K562 (cell line): ENCODE data around the gene BSN. TPM values are rescaled to one million over a fixed set of nuclear protein-coding genes. Genes with fewer than 3 reads are reported as not detected.
A peak's percentile ranks its signal among the peaks of the same experiment; 100 is the strongest.

ENCODE experiments used
- BCL6 ChIP-seq: fragments of 250-450 bp; sonication (Bioruptor Pico); IDR thresholded peaks from 2 replicates; pipeline ENCODE4 v1.4.0; 2020
- CBFA2T2 ChIP-seq: fragments of 450-650 bp; conservative IDR thresholded peaks from 2 replicates; pipeline ENCODE4 v1.6.1; 2017; ENCODE audit warnings: mild to moderate bottlenecking
- ELF1 ChIP-seq: fragments of 200-800 bp; sonication (Bioruptor generic); IDR thresholded peaks from 2 replicates; pipeline ENCODE4 v1.6.1; 2016; ENCODE audit warnings: missing genetic modification characterization, missing compliant biosample characterization
- JUN ChIP-seq, 2 experiments: sonication (generic) in 1 of 2; formaldehyde crosslinking in 1 of 2; IDR thresholded peaks; 2 replicates each; pipeline versions ENCODE4 v1.6.1 to v1.8.0; 2012 to 2022; ENCODE audit warnings: borderline replicate concordance in 2 of 2, mild to moderate bottlenecking in 2 of 2, improper control_type of control experiment in 1 of 2, low read depth in 1 of 2, low read length in 1 of 2, missing genetic modification reagents in 1 of 2
- JUND ChIP-seq, 2 experiments: IDR thresholded peaks; 2 replicates in 1 of 2; 3 replicates in 1 of 2; pipeline ENCODE4 v1.6.1; 2011; ENCODE audit warnings: borderline replicate concordance in 2 of 2, low read depth in 2 of 2, low read length in 2 of 2, improper control_type of control experiment in 1 of 2, missing biosample characterization in 1 of 2, missing genetic modification characterization in 1 of 2, missing genetic modification reagents in 1 of 2
- MCM2 ChIP-seq: fragments of 450-650 bp; IDR thresholded peaks from 2 replicates; pipeline ENCODE4 v1.6.1; 2017; ENCODE audit warnings: low read depth, mild to moderate bottlenecking
- MEF2A ChIP-seq: IDR thresholded peaks from 2 replicates; pipeline ENCODE4 v1.6.1; 2011; ENCODE audit warnings: low read depth, mild to moderate bottlenecking, low read length, moderate library complexity; ENCODE audit not compliant: control insufficient read depth
- MEF2D ChIP-seq: conservative IDR thresholded peaks from 2 replicates; pipeline ENCODE4 v1.6.1; 2016; ENCODE audit warnings: low read depth, missing genetic modification characterization, missing compliant biosample characterization
- MYBL2 ChIP-seq, 2 experiments: fragments of 450-650 bp in 1 of 2; sonication (generic) in 1 of 2; formaldehyde crosslinking in 1 of 2; IDR thresholded peaks; 2 replicates each; pipeline versions ENCODE4 v1.6.1 to v1.8.1; 2017 to 2022; ENCODE audit warnings: borderline replicate concordance in 1 of 2, inconsistent platforms in 1 of 2, low read depth in 1 of 2, mild to moderate bottlenecking in 1 of 2, missing genetic modification reagents in 1 of 2, moderate library complexity in 1 of 2
- NFYB ChIP-seq: IDR thresholded peaks from 2 replicates; pipeline ENCODE4 v1.6.1; 2011; ENCODE audit warnings: mild to moderate bottlenecking, moderate library complexity; ENCODE audit not compliant: insufficient read length; ENCODE audit errors: extremely low read depth
- PHF20 ChIP-seq: fragments of 450-650 bp; IDR thresholded peaks from 2 replicates; pipeline ENCODE4 v1.6.1; 2018; ENCODE audit not compliant: partially characterized antibody
- POLR2AphosphoS2 ChIP-seq: IDR thresholded peaks from 2 replicates; pipeline ENCODE4 v1.6.1; 2012; ENCODE audit warnings: low read length, improper control_type of control experiment
- POLR2AphosphoS5 ChIP-seq: IDR thresholded peaks from 2 replicates; pipeline ENCODE4 v1.6.1; 2011; ENCODE audit warnings: mild to moderate bottlenecking, low read depth, low read length, moderate library complexity; ENCODE audit not compliant: control insufficient read depth, insufficient read depth
- POLR2H ChIP-seq: IDR thresholded peaks from 2 replicates; pipeline ENCODE4 v1.6.1; 2016; ENCODE audit warnings: missing genetic modification characterization, low read depth, mild to moderate bottlenecking, control low read depth, missing compliant biosample characterization, moderate library complexity
- SETDB1 ChIP-seq: IDR thresholded peaks from one replicate; pipeline ENCODE4 v1.6.1; 2012; ENCODE audit warnings: low read length, control low read depth, inconsistent platforms
- SOX6 ChIP-seq: fragments of 450-650 bp; IDR thresholded peaks from 2 replicates; pipeline ENCODE4 v1.6.1; 2014; ENCODE audit warnings: mild to moderate bottlenecking
- SP2 ChIP-seq: IDR thresholded peaks from 2 replicates; pipeline ENCODE4 v1.6.1; 2011; ENCODE audit warnings: mild to moderate bottlenecking, low read depth, low read length, moderate library complexity; ENCODE audit not compliant: poor library complexity, severe bottlenecking; ENCODE audit errors: extremely low read depth
- TAF15 ChIP-seq: fragments of 200-400 bp; formaldehyde crosslinking; IDR thresholded peaks from 2 replicates; pipeline ENCODE4 v1.6.1; 2017; ENCODE audit warnings: mild to moderate bottlenecking, low read depth, low read length, moderate library complexity
- TEAD4 ChIP-seq, 2 experiments: sonication (generic) in 1 of 2; formaldehyde crosslinking in 1 of 2; IDR thresholded peaks; 2 replicates each; pipeline versions ENCODE4 v1.6.1 to v1.8.0; 2012 to 2022; ENCODE audit warnings: borderline replicate concordance in 1 of 2, inconsistent platforms in 1 of 2, low read length in 1 of 2, mild to moderate bottlenecking in 1 of 2, missing genetic modification reagents in 1 of 2
- ZFX ChIP-seq: sonication (generic); formaldehyde crosslinking; IDR thresholded peaks from 2 replicates; pipeline ENCODE4 v1.8.0; 2022; ENCODE audit warnings: mild to moderate bottlenecking, missing genetic modification reagents, moderate library complexity
- ZNF134 ChIP-seq: fragments of 250-450 bp; sonication (Bioruptor Pico); conservative IDR thresholded peaks from 2 replicates; pipeline ENCODE4 v1.4.0; 2020
- ZNF146 ChIP-seq: IDR thresholded peaks from one replicate; pipeline ENCODE4 v1.6.1; 2018; ENCODE audit warnings: missing compliant biosample characterization; ENCODE audit not compliant: unreplicated experiment
- ZNF24 ChIP-seq: fragments of 450-650 bp; IDR thresholded peaks from 2 replicates; pipeline ENCODE4 v1.6.1; 2016
- ZNF41 ChIP-seq: fragments of 250-450 bp; sonication (Bioruptor Pico); conservative IDR thresholded peaks from 2 replicates; pipeline ENCODE4 v1.4.0; 2020; ENCODE audit warnings: mild to moderate bottlenecking
- polyA plus RNA-seq, 8 experiments: library from polyadenylated mRNA; depleted of rRNA in 4 of 8; stranded (reverse) in 5 of 8; unstranded in 3 of 8; fragments of >200 nt; fragmentation: Nextera tagmentation in 2 of 8; fragmentation: Illumina TruSeq in 1 of 8; extraction: Ambion mirVana in 2 of 8; extraction: Trizol in 1 of 8; gene quantifications; 2 replicates each; pipeline versions ENCODE4 v1.2.1 to v1.2.3, GENCODE V29; 2011 to 2014; ENCODE audit warnings: inconsistent platforms in 1 of 8, missing spikeins in 1 of 8
- total RNA-seq, 7 experiments: library from RNA; depleted of rRNA in 6 of 7; stranded (reverse); fragments of >200 nt in 6 of 7; fragmentation: Illumina TruSeq in 2 of 7; extraction: Trizol in 2 of 7; gene quantifications; 2 replicates each; pipeline versions ENCODE4 v1.2.1 to v1.2.3, GENCODE V29; 2011 to 2021; ENCODE audit warnings: low replicate concordance in 1 of 7
- TF ChIP-seq, protein P1 (sequence below): IDR thresholded peaks from 2 replicates; pipeline ENCODE4 v1.6.1; 2012; ENCODE audit warnings: low read depth, low read length, improper control_type of control experiment, borderline replicate concordance
- TF ChIP-seq, protein P2 (sequence below), 2 experiments: fragments of 450-650 bp in 1 of 2; sonication (generic) in 1 of 2; formaldehyde crosslinking in 1 of 2; IDR thresholded peaks in 1 of 2; conservative IDR thresholded peaks in 1 of 2; 2 replicates each; pipeline versions ENCODE4 v1.6.1 to v1.8.1; 2016 to 2023; ENCODE audit warnings: mild to moderate bottlenecking in 2 of 2, moderate library complexity in 2 of 2, inconsistent platforms in 1 of 2, missing genetic modification reagents in 1 of 2

Gene BSN
- total and polyA plus RNA-seq, 9 of the 15 experiments (the other 6 are each of a cell fraction or from before 2014, with no cell fraction given): 0.03 to 1.5 (median 0.29) TPM

DNA sequence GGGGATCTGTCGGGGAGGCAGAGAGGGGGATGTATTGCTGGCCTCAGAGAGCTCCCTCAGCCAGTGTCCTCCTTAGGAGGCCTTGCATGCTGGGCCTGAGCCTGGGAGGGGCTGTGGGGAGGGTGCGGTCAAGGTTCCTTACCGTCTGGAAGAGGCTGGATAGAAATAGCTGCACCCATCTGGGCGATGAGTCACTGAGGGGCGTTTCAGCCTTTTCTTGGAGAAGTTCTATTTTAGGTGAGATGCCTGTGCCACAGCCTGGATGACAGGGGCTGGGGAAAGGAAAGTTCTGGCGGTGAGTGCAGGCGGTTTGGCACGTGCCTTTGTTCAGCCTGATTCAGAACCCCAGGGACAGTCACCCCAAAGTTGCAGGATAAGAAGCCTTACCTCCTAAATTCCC lies 84.2 kb downstream of the BSN start (continued):
- TF ChIP-seq JUND (IDR thresholded peaks at IDR 0.05; ENCODE audit: borderline replicate concordance, low read depth, low read length): peak; percentile 97
- peak; percentile 93; the same call in 1 of the 3 replicates for TF ChIP-seq JUND (tag; IDR thresholded peaks at IDR 0.05; ENCODE audit: borderline replicate concordance, low read depth, low read length)
- no peak for TF ChIP-seq SP2
- TF ChIP-seq ZNF146 (CRISPR knock-in tag): no peak
- TF ChIP-seq, protein P1, sequence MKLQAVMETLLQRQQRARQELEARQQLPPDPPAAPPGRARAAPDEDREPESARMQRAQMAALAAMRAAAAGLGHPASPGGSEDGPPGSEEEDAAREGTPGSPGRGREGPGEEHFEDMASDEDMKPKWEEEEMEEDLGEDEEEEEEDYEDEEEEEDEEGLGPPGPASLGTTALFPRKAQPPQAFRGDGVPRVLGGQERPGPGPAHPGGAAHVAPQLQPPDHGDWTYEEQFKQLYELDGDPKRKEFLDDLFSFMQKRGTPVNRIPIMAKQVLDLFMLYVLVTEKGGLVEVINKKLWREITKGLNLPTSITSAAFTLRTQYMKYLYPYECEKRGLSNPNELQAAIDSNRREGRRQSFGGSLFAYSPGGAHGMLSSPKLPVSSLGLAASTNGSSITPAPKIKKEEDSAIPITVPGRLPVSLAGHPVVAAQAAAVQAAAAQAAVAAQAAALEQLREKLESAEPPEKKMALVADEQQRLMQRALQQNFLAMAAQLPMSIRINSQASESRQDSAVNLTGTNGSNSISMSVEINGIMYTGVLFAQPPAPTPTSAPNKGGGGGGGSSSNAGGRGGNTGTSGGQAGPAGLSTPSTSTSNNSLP: no peak
- no peak for TF ChIP-seq CBFA2T2
- peak; percentile 93 for TF ChIP-seq MEF2D (tag)
- TF ChIP-seq SETDB1: no peak
- no peak for TF ChIP-seq PHF20
- peak; percentile 22; the same call in 1 of the 2 replicates for TF ChIP-seq TEAD4 (IDR thresholded peaks at IDR 0.05; ENCODE audit: low read length)
- TF ChIP-seq TEAD4 (CRISPR knock-in tag; IDR thresholded peaks at IDR 0.05; ENCODE audit: borderline replicate concordance): no peak
- TF ChIP-seq JUN (IDR thresholded peaks at IDR 0.05; ENCODE audit: borderline replicate concordance, low read depth, low read length): peak; percentile 76; the same call in 1 of the 2 replicates
- TF ChIP-seq JUN (CRISPR knock-in tag; IDR thresholded peaks at IDR 0.05; ENCODE audit: borderline replicate concordance): no peak
- no peak for TF ChIP-seq ZNF24
- no peak for TF ChIP-seq POLR2AphosphoS5
- TF ChIP-seq MYBL2 (IDR thresholded peaks at IDR 0.05; ENCODE audit: low read depth): no peak
- no peak for TF ChIP-seq MYBL2 (CRISPR knock-in tag; IDR thresholded peaks at IDR 0.05; ENCODE audit: borderline replicate concordance)
- no peak for TF ChIP-seq POLR2H
- no peak for TF ChIP-seq ZNF134 (CRISPR knock-in tag)
- TF ChIP-seq SOX6: no peak
- no peak for TF ChIP-seq ZNF41 (CRISPR knock-in tag)
- TF ChIP-seq, protein P2, sequence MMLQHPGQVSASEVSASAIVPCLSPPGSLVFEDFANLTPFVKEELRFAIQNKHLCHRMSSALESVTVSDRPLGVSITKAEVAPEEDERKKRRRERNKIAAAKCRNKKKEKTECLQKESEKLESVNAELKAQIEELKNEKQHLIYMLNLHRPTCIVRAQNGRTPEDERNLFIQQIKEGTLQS (IDR thresholded peaks at IDR 0.05): peak; percentile 88
- TF ChIP-seq, protein P2 (CRISPR knock-in tag; conservative IDR thresholded peaks at IDR 0.05): no peak
- no peak for TF ChIP-seq TAF15
- no peak for TF ChIP-seq ELF1 (tag)
- TF ChIP-seq NFYB: no peak
- no peak for TF ChIP-seq BCL6 (CRISPR knock-in tag)
- peak; percentile 96 for TF ChIP-seq MEF2A
- peak; percentile 27; the same call in 1 of the 2 replicates for TF ChIP-seq ZFX (CRISPR knock-in tag)
- no peak for TF ChIP-seq POLR2AphosphoS2
- no peak for TF ChIP-seq MCM2
